Effector CD8-positive, alpha-beta T cell (primary cell): ENCODE results near the gene COLQ.
A peak's percentile ranks its signal among the peaks of the same experiment; 100 is the strongest.
"Not testable (repeated sequence)": the region's sequence is repeated elsewhere in the genome, so short reads cannot be mapped to it uniquely, and the experiment has no call there.

Source experiments
- DNase-seq: peaks from one replicate; lab custom pipeline; 2025; lab: John Stamatoyannopoulos, UW

Gene COLQ

GRCh38 chr3:15427981-15428380, 93.5 kb downstream of the COLQ start:
- DNase-seq: no peak

GRCh38 chr3:15427182-15427880, 94.2 kb downstream of the COLQ start, which contains the start of the genes EAF1 and METTL6:
EAF1 (plus strand) TSS chr3:15427598; CDS start chr3:15427780, 182 bp downstream.
METTL6 (minus strand) TSS chr3:15427544; CDS start chr3:15426511, 1,033 bp downstream.
- peak; percentile 74 for DNase-seq

- DNase-seq: no peak
These were observed 94.9 kb downstream of the COLQ start for GRCh38 chr3:15426579-15427118.

- DNase-seq: no peak
These were observed 100.6 kb downstream of the COLQ start for GRCh38 chr3:15420871-15421270.

- DNase-seq: not testable (repeated sequence)
These were observed 110.5 kb downstream of the COLQ start for GRCh38 chr3:15410966-15411365.

GRCh38 chr3:15409774-15410173, 111.7 kb downstream of the COLQ start:
- DNase-seq: no peak

- DNase-seq: no peak
These were observed 112.3 kb downstream of the COLQ start for GRCh38 chr3:15409239-15409638.

- no peak for DNase-seq
These were observed 116.0 kb downstream of the COLQ start for GRCh38 chr3:15405448-15406050.

GRCh38 chr3:15404767-15405166, 116.7 kb downstream of the COLQ start:
- DNase-seq: no peak

GRCh38 chr3:15403965-15404364, 117.5 kb downstream of the COLQ start:
- DNase-seq: no peak

GRCh38 chr3:15403495-15403894, 118.0 kb downstream of the COLQ start:
- no peak for DNase-seq

- no peak for DNase-seq
These were observed 119.6 kb downstream of the COLQ start for GRCh38 chr3:15401936-15402335.
